HG03280 (cell line): Measurements from ENCODE around the gene ELF3.
"Not testable (repeated sequence)": the region's sequence is repeated elsewhere in the genome, so short reads cannot be mapped to it uniquely, and the experiment has no call there.

Experiments
- ATAC-seq: cut with Tn5 transposase; IDR thresholded peaks from one replicate; pipeline ENCODE4 v1.9.1; 2021; ENCODE audit warnings: mild to moderate bottlenecking, moderate library complexity; ENCODE audit not compliant: unreplicated experiment

ELF3 gene

DNA sequence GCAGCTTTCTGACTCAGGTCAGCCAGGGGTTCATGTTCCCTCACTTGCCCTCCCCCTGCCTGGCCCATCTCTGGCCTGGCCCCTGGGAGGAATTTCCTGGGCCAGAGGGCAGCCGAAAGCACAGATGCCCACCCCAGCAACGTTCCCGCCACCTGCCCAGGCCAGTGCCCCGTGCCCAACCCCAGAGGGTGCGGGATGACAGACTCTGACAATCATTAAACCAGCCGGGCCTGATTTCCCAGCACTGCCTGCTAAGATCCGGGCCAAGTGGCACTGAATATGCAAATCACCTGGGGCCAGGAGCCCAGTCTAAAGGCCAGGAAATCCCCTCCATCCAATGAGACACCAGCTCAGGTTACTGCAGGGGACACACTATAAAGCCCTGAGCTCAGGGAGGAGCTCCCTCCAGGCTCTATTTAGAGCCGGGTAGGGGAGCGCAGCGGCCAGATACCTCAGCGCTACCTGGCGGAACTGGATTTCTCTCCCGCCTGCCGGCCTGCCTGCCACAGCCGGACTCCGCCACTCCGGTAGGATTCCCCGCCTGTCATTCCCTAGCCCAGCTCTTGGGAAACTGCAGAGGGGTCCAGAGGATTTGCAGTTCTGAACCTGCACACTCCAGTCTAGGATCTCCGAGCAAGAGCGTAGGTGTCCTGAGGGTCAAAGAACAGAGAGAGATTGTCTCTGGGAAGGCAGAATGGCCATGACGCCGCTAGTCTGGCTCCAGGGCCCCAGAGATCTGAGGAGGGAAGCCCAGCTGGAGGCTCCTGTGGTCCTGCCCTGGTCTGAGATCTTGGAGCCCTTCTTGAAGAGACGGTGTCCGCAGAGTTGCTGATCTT is at the start of gene ELF3:
Gene ELF3 (plus strand): TSS at position 408 of the 836 bp plus-strand sequence. CDS start 550 bp downstream, outside the sequence.
- peak; percentile 69 for ATAC-seq

- not testable (repeated sequence) for ATAC-seq
These were observed 48.0 kb upstream of the ELF3 start for GRCh38 chr1:201962382-201962781.

DNA sequence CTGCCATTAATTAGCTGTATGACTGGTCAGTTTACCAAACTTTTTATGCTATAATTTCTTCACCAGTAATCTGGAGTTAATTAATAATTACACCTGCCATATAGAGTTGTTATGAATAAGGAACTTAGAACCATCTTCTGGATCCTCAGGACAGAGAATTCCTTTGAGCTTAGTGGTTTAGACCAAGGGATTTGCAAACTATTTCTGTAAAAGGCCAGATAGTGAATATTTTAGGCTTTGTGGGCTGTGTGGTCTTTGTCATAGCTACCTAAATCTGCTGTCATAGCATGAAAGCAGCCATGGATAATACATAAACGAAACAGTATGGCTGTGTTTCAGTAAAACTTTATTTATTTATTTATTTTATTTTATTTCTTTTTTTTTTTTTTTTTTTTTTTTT is 46.1 kb upstream of the ELF3 start:
- ATAC-seq = no peak

DNA sequence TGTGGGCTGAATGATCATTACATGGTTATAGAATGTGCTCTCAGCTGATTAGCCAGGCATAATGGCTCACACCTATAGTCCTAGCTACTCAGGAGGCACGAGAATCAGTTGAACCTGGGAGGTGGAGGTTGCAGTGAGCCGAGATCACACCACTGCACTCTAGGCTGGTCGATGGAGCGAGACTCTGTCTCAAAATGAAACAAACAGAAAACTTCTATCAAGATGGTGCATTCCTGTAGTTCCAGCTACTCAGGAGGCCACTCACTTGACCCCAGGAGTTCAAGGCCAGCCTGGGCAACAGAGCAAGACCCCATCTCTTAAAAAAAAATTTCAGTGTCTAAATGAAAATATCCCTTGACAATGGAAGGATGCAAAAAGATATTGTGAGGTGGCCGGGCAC is 44.2 kb upstream of the ELF3 start:
- no peak for ATAC-seq

DNA sequence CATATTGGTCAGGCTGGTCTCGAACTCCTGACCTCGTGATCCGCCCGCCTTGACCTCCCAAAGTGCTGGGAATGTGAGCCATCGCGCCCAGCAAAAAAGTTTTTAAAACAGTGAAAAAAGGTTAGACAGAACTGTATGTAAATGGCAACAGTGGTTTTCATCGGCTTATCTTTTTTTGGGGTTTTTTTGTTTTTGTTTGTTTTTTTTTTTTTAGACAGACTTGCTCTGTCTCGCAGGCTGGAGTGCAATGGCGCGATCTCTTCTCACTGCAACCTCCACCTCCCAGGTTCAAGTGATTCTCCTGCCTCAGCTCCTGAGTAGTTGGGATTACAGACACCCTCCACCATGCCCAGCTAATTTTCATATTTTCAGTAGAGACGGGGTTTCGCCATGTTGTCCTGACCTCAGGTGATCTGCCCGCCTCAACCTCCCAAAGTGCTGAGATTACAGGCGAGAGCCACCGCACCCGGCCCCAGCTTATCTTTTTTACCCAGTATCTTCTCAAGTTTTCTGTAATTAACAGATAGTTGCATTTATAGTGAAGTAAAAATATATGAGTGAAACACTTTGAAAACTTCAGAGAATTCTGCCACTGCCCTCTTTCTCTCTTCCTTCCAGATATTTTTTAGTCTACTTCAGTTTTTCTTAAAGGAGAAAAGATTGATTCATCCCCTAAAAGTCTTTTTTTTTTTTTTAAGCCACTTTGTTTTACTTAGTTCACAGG is 42.0 kb upstream of the ELF3 start:
- no peak for ATAC-seq

DNA sequence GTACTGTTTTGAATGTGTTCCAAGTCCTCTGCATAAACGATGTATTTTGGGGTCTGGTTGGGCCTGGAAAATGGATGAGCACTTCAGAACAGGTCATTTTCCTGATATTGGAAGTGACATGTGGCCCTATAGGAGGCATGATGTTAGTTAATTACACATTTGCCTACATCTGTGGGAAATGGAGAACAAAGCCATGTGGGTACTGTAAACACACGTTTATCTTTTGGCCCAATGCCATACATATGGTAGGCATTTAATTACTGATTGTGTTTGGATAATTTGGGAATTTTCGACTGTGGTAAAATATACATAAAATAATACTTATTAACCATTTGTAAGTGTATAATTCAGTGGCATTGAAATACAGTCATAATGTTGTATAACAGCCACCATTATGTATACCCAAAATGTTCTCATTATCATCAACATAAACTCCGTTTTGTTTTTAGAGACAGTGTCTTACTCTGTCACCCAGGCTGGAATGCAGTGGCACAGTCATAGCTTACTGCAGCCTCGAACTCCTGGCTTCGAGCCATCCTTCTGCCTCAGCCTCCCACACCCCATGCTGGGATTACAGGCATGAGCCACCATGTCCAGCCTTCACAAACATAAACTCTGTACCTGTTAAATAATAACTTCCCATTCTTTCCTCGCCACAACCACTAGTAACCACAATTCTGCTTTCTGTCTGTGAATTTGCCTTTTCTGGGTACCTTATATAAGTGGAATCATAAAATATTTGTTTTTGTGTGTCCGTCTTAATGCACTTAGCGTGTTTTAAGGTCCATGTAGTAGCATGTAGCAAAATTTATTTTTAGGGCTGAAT is 39.8 kb upstream of the ELF3 start:
- no peak for ATAC-seq

DNA sequence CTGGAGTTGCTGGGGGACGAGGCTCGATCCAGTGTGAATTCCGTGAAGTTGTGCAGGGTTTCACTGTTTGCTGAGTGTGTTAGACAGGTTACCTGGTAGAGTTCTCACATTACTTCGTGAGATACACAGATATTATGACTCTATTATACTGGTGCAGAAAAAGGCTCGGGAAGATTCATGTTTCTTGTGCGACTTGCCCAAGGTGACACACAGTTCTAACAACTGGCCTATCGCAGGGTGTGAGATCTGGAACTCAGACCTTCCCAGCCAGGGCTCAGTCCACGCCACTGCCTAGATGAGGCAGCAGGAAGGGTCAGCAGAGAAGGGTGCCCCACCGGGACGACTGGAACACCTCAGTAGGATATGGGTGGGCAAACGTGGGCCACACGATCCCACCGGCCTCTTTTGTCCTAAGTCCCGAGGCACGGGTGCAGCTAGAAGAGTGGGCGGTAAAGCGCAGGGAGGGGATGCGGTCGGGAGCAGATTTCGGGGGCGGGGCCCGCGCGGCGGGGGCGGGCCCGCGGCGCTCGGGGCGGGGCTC is 28.2 kb upstream of the ELF3 start:
- ATAC-seq = no peak

DNA sequence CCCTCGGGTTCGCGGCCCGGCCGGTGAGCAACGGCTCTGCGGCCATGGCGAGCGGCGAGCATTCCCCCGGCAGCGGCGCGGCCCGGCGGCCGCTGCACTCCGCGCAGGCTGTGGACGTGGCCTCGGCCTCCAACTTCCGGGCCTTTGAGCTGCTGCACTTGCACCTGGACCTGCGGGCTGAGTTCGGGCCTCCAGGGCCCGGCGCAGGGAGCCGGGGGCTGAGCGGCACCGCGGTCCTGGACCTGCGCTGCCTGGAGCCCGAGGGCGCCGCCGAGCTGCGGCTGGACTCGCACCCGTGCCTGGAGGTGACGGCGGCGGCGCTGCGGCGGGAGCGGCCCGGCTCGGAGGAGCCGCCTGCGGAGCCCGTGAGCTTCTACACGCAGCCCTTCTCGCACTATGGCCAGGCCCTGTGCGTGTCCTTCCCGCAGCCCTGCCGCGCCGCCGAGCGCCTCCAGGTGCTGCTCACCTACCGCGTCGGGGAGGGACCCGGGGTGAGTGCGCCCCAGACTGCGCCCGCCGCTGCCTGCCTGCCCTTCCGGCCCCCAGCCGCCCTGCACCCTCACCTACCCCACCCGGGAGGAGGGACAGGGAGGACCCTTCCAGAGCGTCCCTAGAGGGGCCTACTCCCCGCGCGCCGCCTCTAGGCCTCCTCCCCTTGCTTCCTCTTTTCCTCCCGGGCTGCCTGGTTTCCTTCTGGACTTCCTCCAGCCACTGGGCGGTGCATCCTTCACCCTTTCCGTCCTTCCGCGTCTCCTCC is 27.6 kb upstream of the ELF3 start, which contains the start of gene RNPEP:
Gene RNPEP (plus strand): TSS at position 26 of the 757 bp plus-strand sequence. CDS start 19 bp downstream, at position 45.
- peak; percentile 76 for ATAC-seq

GRCh38 chr1:201983380-201983805 is 27.0 kb upstream of the ELF3 start:
- ATAC-seq = no peak

GRCh38 chr1:201984446-201984845 is 25.9 kb upstream of the ELF3 start:
- ATAC-seq = no peak

GRCh38 chr1:201985355-201985754 is 25.0 kb upstream of the ELF3 start:
- no peak for ATAC-seq

- no peak for ATAC-seq
These were observed 21.8 kb upstream of the ELF3 start for GRCh38 chr1:201988601-201989000.

DNA sequence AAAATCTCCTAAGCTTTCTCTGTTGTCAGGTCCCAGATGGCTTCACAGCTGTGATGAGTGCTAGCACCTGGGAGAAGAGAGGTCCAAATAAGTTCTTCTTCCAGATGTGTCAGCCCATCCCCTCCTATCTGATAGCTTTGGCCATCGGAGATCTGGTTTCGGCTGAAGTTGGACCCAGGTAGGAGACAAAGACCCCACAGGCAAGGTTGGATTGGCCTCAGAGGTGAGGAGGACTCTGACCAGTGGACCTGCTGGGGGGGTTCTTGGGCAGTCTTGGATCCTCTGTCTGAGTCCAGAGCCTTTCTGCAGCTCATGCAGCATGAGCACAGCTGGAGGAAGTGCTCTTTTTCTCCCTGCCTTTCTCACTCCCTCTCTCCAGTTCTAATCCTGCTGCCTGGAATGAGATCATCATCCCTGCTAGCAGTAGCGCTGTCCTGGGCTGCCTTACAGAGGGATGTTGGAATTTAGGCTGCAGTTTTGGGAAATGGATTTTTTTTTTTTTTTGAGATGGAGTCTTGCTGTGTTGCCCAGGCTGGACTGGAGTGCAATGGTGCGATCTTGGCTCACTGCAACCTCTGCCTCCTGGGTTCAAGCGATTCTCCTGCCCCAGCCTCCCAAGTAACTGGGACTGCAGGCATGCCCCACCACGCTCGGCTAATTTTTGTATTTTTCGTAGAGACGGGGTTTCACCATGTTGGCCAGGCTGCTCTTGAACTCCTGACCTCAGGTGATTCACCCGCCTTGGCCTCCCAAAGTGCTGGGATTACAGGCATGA is 20.8 kb upstream of the ELF3 start:
- no peak for ATAC-seq

GRCh38 chr1:201990427-201990826 is 20.0 kb upstream of the ELF3 start:
- ATAC-seq = no peak

DNA sequence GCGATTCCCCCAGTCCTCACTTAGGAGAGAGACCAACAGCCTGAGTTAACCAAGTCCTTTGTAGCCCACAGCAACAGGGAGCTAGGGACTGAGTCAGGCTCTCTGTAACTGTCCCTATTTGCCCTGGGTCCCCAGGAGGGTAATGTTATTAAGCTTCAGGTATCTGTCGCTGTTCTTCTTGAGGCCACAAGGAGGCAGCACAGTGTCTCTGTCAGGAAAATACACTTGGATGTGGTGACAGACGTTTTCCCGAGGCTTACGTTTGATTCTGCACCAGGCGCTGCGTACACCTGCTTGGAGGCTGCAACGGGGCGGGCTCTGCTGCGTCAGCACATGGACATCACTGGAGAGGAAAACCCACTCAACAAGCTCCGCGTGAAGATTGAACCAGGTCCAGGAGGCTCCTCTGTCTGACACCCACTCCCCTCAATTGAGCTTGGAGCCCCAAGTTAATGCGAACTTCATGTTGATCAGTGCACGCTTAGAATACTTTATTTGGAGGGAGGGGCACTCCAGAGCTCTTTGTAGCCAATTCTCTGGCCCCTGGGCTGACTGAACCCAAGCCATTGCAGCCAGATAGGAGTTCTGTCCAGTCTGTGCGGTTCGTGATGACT is 10.7 kb upstream of the ELF3 start:
- no peak for ATAC-seq

DNA sequence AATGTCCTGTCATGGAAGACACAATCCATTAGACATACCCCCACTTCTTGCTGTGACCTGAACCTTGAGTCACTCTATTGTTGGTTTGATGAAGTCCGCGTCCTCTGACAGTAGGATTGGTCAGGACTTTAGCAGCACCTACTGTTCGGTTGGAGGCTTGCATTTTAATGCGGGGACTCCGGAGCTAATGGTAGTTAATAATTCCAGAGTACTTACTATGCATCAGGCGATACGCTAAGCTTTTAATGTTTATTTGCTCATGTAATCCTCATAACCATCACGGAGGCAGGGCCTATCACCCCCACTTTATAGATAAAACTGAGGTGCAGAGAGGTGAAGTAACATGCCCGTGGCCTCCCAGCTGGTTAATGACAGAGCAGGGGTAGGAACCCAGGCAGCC is 7.9 kb upstream of the ELF3 start:
- ATAC-seq = no peak

GRCh38 chr1:202004711-202005110 is 5.7 kb upstream of the ELF3 start:
- no peak for ATAC-seq

DNA sequence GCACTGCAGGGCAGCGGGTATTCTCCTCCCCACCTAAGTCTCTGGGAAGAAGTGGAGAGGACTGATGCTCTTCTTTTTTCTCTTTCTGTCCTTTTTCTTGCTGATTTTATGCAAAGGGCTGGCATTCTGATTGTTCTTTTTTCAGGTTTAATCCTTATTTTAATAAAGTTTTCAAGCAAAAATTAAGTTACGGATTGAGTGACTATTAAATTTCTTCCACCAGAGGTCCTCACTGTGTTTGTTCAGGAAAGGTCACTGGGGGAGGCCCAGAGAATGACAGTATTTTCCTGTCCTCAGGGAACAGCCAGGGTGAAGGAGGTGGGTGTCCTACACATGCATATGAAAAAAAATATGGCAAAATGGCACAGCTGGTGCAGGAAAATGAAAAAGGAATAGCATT is 4.4 kb upstream of the ELF3 start:
- ATAC-seq = no peak

- no peak for ATAC-seq
These were observed 3.1 kb upstream of the ELF3 start for GRCh38 chr1:202007304-202007703.
